ENCODE data around the gene SERGEF. TPM values are rescaled to one million over a fixed set of nuclear protein-coding genes. Genes with fewer than 3 reads are reported as not detected.
"Not testable (repeated sequence)": the region's sequence is repeated elsewhere in the genome, so short reads cannot be mapped to it uniquely, and the experiment has no call there.

SERGEF gene
- total RNA-seq, 2 donors from 2014 or later = 26.7 to 42.1 TPM

- Histone ChIP-seq H3K4me3 (ENCODE audit: low read length) (no peak overlapping the region), H3K9ac (ENCODE audit: extremely low read depth, low read length, poor library complexity, severe bottlenecking) (no peak overlapping the region), H3K27ac (ENCODE audit: low read depth, low read length) (no peak overlapping the region), H3K27me3 (ENCODE audit: control insufficient read depth, insufficient read depth, low read length, poor library complexity, severe bottlenecking) (no peaks in the 10 kb centered on the region), H3K36me3 (ENCODE audit: control insufficient read depth, insufficient read depth, low read length) (peaks cover 42% of the 10 kb centered on the region), H3K9me3 (ENCODE audit: control insufficient read depth, low read length) (no peaks in the 10 kb centered on the region), H3K4me1 (ENCODE audit: control insufficient read depth, insufficient read depth, low read length) (no peaks in the 10 kb centered on the region)
- no peak for TF ChIP-seq CTCF (conservative IDR thresholded peaks at IDR 0.05)
- Mint-ChIP-seq H3K27me3 (ENCODE audit: insufficient read depth) (no peaks in the 10 kb centered on the region), H3K4me3 (no peak overlapping the region), H3K9me3 (no peaks in the 10 kb centered on the region), H3K27ac (no peak overlapping the region), H3K4me1 (no peaks in the 10 kb centered on the region), H3K36me3 (ENCODE audit: low read depth) (peaks cover 29% of the 10 kb centered on the region)
- WGBS, 2 experiments (ENCODE audit: insufficient coverage in 1 of 2, insufficient read length in 1 of 2) = 83% methylated on average over 1 to 2 of the region's 2 CpGs
- no peak for DNase-seq
These were observed 11.7 kb downstream of the SERGEF start for GRCh38 chr11:18001191-18001590.

- H3K9me3 ChIP-seq (ENCODE audit: control insufficient read depth, low read length) = no peaks in the 10 kb centered on the region
- no peak overlapping the region for H3K27ac ChIP-seq (ENCODE audit: low read depth, low read length)
- H3K4me3 ChIP-seq (ENCODE audit: low read length) = no peak overlapping the region
- no peak for DNase-seq
- Mint-ChIP-seq H3K4me1 (no peaks in the 10 kb centered on the region), H3K36me3 (ENCODE audit: low read depth) (peaks cover 27% of the 10 kb centered on the region), H3K27ac (no peak overlapping the region), H3K9me3 (no peaks in the 10 kb centered on the region), H3K27me3 (ENCODE audit: insufficient read depth) (no peaks in the 10 kb centered on the region), H3K4me3 (no peak overlapping the region)
- no peaks in the 10 kb centered on the region for H3K27me3 ChIP-seq (ENCODE audit: control insufficient read depth, insufficient read depth, low read length, poor library complexity, severe bottlenecking)
- no peak overlapping the region for H3K9ac ChIP-seq (ENCODE audit: extremely low read depth, low read length, poor library complexity, severe bottlenecking)
- no peak for TF ChIP-seq CTCF (conservative IDR thresholded peaks at IDR 0.05)
- H3K36me3 ChIP-seq (ENCODE audit: control insufficient read depth, insufficient read depth, low read length) = peaks cover 41% of the 10 kb centered on the region
- H3K4me1 ChIP-seq (ENCODE audit: control insufficient read depth, insufficient read depth, low read length) = no peaks in the 10 kb centered on the region
- WGBS, 2 experiments (ENCODE audit: insufficient coverage in 1 of 2, insufficient read length in 1 of 2) = 87% methylated on average over 1 of the region's 1 CpG; no CpG with 5 or more reads in 1 of the 2 experiments
These were observed 12.1 kb downstream of the SERGEF start for GRCh38 chr11:18000760-18001159.

- not testable (repeated sequence) for H3K27ac Mint-ChIP-seq; H3K9me3 Mint-ChIP-seq; H3K4me3 Mint-ChIP-seq; H3K9ac ChIP-seq (ENCODE audit: extremely low read depth, low read length, poor library complexity, severe bottlenecking); DNase-seq; H3K4me3 ChIP-seq (ENCODE audit: low read length); H3K4me1 Mint-ChIP-seq; H3K9me3 ChIP-seq (ENCODE audit: control insufficient read depth, low read length); H3K27me3 ChIP-seq (ENCODE audit: control insufficient read depth, insufficient read depth, low read length, poor library complexity, severe bottlenecking); H3K27me3 Mint-ChIP-seq (ENCODE audit: insufficient read depth); H3K4me1 ChIP-seq (ENCODE audit: control insufficient read depth, insufficient read depth, low read length); H3K27ac ChIP-seq (ENCODE audit: low read depth, low read length)
- peaks cover 34% of the 10 kb centered on the region for H3K36me3 ChIP-seq (ENCODE audit: control insufficient read depth, insufficient read depth, low read length)
- 86 to 88% methylated on average over 3 to 4 of the region's 4 CpGs for WGBS, 2 experiments (ENCODE audit: insufficient coverage in 1 of 2, insufficient read length in 1 of 2)
- H3K36me3 Mint-ChIP-seq (ENCODE audit: low read depth) = peaks cover 27% of the 10 kb centered on the region
These were observed 12.7 kb downstream of the SERGEF start for GRCh38 chr11:18000128-18000527.

GRCh38 chr11:17992916-17993315 is 19.9 kb downstream of the SERGEF start:
- Mint-ChIP-seq H3K4me3 (no peak overlapping the region), H3K27ac (no peak overlapping the region), H3K27me3 (ENCODE audit: insufficient read depth) (peaks cover 5% of the 10 kb centered on the region), H3K4me1 (peaks cover 2% of the 10 kb centered on the region), H3K9me3 (no peaks in the 10 kb centered on the region), H3K36me3 (ENCODE audit: low read depth) (peaks cover 24% of the 10 kb centered on the region)
- no peak overlapping the region for H3K27ac ChIP-seq (ENCODE audit: low read depth, low read length)
- no peak for TF ChIP-seq CTCF (conservative IDR thresholded peaks at IDR 0.05)
- H3K4me1 ChIP-seq (ENCODE audit: control insufficient read depth, insufficient read depth, low read length) = no peaks in the 10 kb centered on the region
- DNase-seq = no peak
- peaks cover 43% of the 10 kb centered on the region for H3K27me3 ChIP-seq (ENCODE audit: control insufficient read depth, insufficient read depth, low read length, poor library complexity, severe bottlenecking)
- WGBS, 2 experiments (ENCODE audit: insufficient coverage in 1 of 2, insufficient read length in 1 of 2) = 93 to 100% methylated on average over 2 of the region's 2 CpGs
- H3K9ac ChIP-seq (ENCODE audit: extremely low read depth, low read length, poor library complexity, severe bottlenecking) = no peak overlapping the region
- no peaks in the 10 kb centered on the region for H3K9me3 ChIP-seq (ENCODE audit: control insufficient read depth, low read length)
- no peak overlapping the region for H3K4me3 ChIP-seq (ENCODE audit: low read length)
- H3K36me3 ChIP-seq (ENCODE audit: control insufficient read depth, insufficient read depth, low read length) = peaks cover 4% of the 10 kb centered on the region
